ENCODE measurements around the gene RIMS4. TPM values are rescaled to one million over a fixed set of nuclear protein-coding genes. Genes with fewer than 3 reads are reported as not detected.

RIMS4 gene
- total and polyA plus RNA-seq, 7 experiments from 2014 or later, result not detected

GRCh38 chr20:44807684-44808056, 2.7 kb downstream of the RIMS4 start:
- Mint-ChIP-seq H3K27ac (no peak overlapping the region), H3K4me3 (no peak overlapping the region), H3K27me3 (peaks cover 59 to 77% (median 67%) of the 10 kb centered on the region in 5 donors), H3K36me3 (peaks cover 0 to 7% (median 0%) of the 10 kb centered on the region in 5 donors), H3K4me1 (peaks cover 4 to 17% (median 12%) of the 10 kb centered on the region in 7 donors), H3K9me3 (peaks cover 0 to 6% (median 0%) of the 10 kb centered on the region in 11 donors)
- intact Hi-C loops (cut with micrococcal nuclease), result no loop called here
- Histone ChIP-seq H3K4me1 (ENCODE audit: control insufficient read depth in 2 of 2, insufficient read depth in 2 of 2, low read length in 2 of 2) (no peaks in the 10 kb centered on the region), H3K36me3 (ENCODE audit: control insufficient read depth in 2 of 3, insufficient read depth in 3 of 3, low read length in 3 of 3) (no peaks in the 10 kb centered on the region), H3K4me3 (ENCODE audit: low read length) (no peak overlapping the region), H3K27ac (ENCODE audit: low read depth, low read length) (no peak overlapping the region), H3K9me3 (ENCODE audit: control insufficient read depth in 2 of 3, low read length in 3 of 3) (no peaks in the 10 kb centered on the region), H3K27me3 (ENCODE audit: control insufficient read depth in 2 of 2, insufficient read depth in 2 of 2, low read length in 2 of 2) (no peaks in the 10 kb centered on the region)
- no peak for DNase-seq
- POLR2A ChIA-PET, result no interaction called here
- CTCF ChIA-PET, result no interaction called here
- ATAC-seq, result no peak

- intact Hi-C loops (cut with micrococcal nuclease), result no loop called here
- peaks cover 54 to 73% (median 62%) of the 10 kb centered on the region in 5 donors for H3K27me3 Mint-ChIP-seq
- ChIA-PET POLR2A (no interaction called here), CTCF (no interaction called here)
- no peaks in the 10 kb centered on the region for H3K27me3 ChIP-seq (ENCODE audit: control insufficient read depth in 2 of 2, insufficient read depth in 2 of 2, low read length in 2 of 2)
- no peaks in the 10 kb centered on the region for H3K36me3 ChIP-seq (ENCODE audit: control insufficient read depth in 2 of 3, insufficient read depth in 3 of 3, low read length in 3 of 3)
- H3K4me3 ChIP-seq (ENCODE audit: low read length), result no peak overlapping the region
- H3K9me3 Mint-ChIP-seq, result peaks cover 0 to 6% (median 0%) of the 10 kb centered on the region in 11 donors
- H3K27ac Mint-ChIP-seq, result no peak overlapping the region
- peaks cover 0 to 7% (median 0%) of the 10 kb centered on the region in 5 donors for H3K36me3 Mint-ChIP-seq
- no peak overlapping the region for H3K4me3 Mint-ChIP-seq
- ATAC-seq, result no peak
- DNase-seq, result no peak
- H3K27ac ChIP-seq (ENCODE audit: low read depth, low read length), result no peak overlapping the region
- no peaks in the 10 kb centered on the region for H3K4me1 ChIP-seq (ENCODE audit: control insufficient read depth in 2 of 2, insufficient read depth in 2 of 2, low read length in 2 of 2)
- H3K9me3 ChIP-seq (ENCODE audit: control insufficient read depth in 2 of 3, low read length in 3 of 3), result no peaks in the 10 kb centered on the region
- H3K4me1 Mint-ChIP-seq, result peaks cover 4 to 17% (median 12%) of the 10 kb centered on the region in 7 donors
Observed at GRCh38 chr20:44807051-44807683, 3.2 kb downstream of the RIMS4 start.

GRCh38 chr20:44805979-44806620, 4.2 kb downstream of the RIMS4 start:
- no peak for ATAC-seq
- Mint-ChIP-seq H3K9me3 (peaks cover 0 to 3% (median 0%) of the 10 kb centered on the region in 11 donors), H3K4me1 (peaks cover 4 to 13% (median 8%) of the 10 kb centered on the region in 7 donors), H3K36me3 (peaks cover 0 to 3% (median 0%) of the 10 kb centered on the region in 5 donors), H3K27me3 (peaks cover 45 to 63% (median 55%) of the 10 kb centered on the region in 5 donors), H3K27ac (no peak overlapping the region), H3K4me3 (no peak overlapping the region)
- intact Hi-C loops (cut with micrococcal nuclease), result no loop called here
- POLR2A ChIA-PET, result no interaction called here
- H3K27ac ChIP-seq (ENCODE audit: low read depth, low read length), result no peak overlapping the region
- H3K4me3 ChIP-seq (ENCODE audit: low read length), result no peak overlapping the region
- no peaks in the 10 kb centered on the region for H3K9me3 ChIP-seq (ENCODE audit: control insufficient read depth in 2 of 3, low read length in 3 of 3)
- CTCF ChIA-PET, result no interaction called here
- no peaks in the 10 kb centered on the region for H3K4me1 ChIP-seq (ENCODE audit: control insufficient read depth in 2 of 2, insufficient read depth in 2 of 2, low read length in 2 of 2)
- DNase-seq, result no peak
- no peaks in the 10 kb centered on the region for H3K36me3 ChIP-seq (ENCODE audit: control insufficient read depth in 2 of 3, insufficient read depth in 3 of 3, low read length in 3 of 3)
- H3K27me3 ChIP-seq (ENCODE audit: control insufficient read depth in 2 of 2, insufficient read depth in 2 of 2, low read length in 2 of 2), result no peaks in the 10 kb centered on the region

- Histone ChIP-seq H3K4me1 (ENCODE audit: control insufficient read depth in 2 of 2, insufficient read depth in 2 of 2, low read length in 2 of 2) (no peaks in the 10 kb centered on the region), H3K27ac (ENCODE audit: low read depth, low read length) (no peak overlapping the region), H3K9me3 (ENCODE audit: control insufficient read depth in 2 of 3, low read length in 3 of 3) (no peaks in the 10 kb centered on the region), H3K27me3 (ENCODE audit: control insufficient read depth in 2 of 2, insufficient read depth in 2 of 2, low read length in 2 of 2) (no peaks in the 10 kb centered on the region), H3K36me3 (ENCODE audit: control insufficient read depth in 2 of 3, insufficient read depth in 3 of 3, low read length in 3 of 3) (no peaks in the 10 kb centered on the region), H3K4me3 (ENCODE audit: low read length) (no peak overlapping the region)
- Mint-ChIP-seq H3K4me1 (peaks cover 0 to 9% (median 4%) of the 10 kb centered on the region in 7 donors), H3K27ac (no peak overlapping the region), H3K27me3 (peaks cover 40 to 58% (median 51%) of the 10 kb centered on the region in 5 donors), H3K36me3 (no peaks in the 10 kb centered on the region), H3K9me3 (no peaks in the 10 kb centered on the region), H3K4me3 (no peak overlapping the region)
- ChIA-PET CTCF (no interaction called here), POLR2A (no interaction called here)
- ATAC-seq (no peak), DNase-seq (no peak)
- intact Hi-C loops (cut with micrococcal nuclease), result no loop called here
Observed at GRCh38 chr20:44805335-44805978, 4.9 kb downstream of the RIMS4 start.

GRCh38 chr20:44803383-44803941, 6.9 kb downstream of the RIMS4 start:
- no peaks in the 10 kb centered on the region for H3K4me1 Mint-ChIP-seq
- no peak overlapping the region for H3K27ac ChIP-seq (ENCODE audit: low read depth, low read length)
- intact Hi-C loops (cut with micrococcal nuclease), result no loop called here
- no peak overlapping the region for H3K4me3 ChIP-seq (ENCODE audit: low read length)
- peaks cover 27 to 47% (median 38%) of the 10 kb centered on the region in 5 donors for H3K27me3 Mint-ChIP-seq
- H3K27ac Mint-ChIP-seq, result no peak overlapping the region
- ChIA-PET CTCF (no interaction called here), POLR2A (no interaction called here)
- H3K4me1 ChIP-seq (ENCODE audit: control insufficient read depth in 2 of 2, insufficient read depth in 2 of 2, low read length in 2 of 2), result no peaks in the 10 kb centered on the region
- H3K9me3 Mint-ChIP-seq, result no peaks in the 10 kb centered on the region
- H3K9me3 ChIP-seq (ENCODE audit: control insufficient read depth in 2 of 3, low read length in 3 of 3), result no peaks in the 10 kb centered on the region
- no peaks in the 10 kb centered on the region for H3K27me3 ChIP-seq (ENCODE audit: control insufficient read depth in 2 of 2, insufficient read depth in 2 of 2, low read length in 2 of 2)
- DNase-seq, result no peak
- ATAC-seq, result no peak
- H3K36me3 ChIP-seq (ENCODE audit: control insufficient read depth in 2 of 3, insufficient read depth in 3 of 3, low read length in 3 of 3), result no peaks in the 10 kb centered on the region
- H3K36me3 Mint-ChIP-seq, result no peaks in the 10 kb centered on the region
- H3K4me3 Mint-ChIP-seq, result no peak overlapping the region

- Mint-ChIP-seq H3K27me3 (peaks cover 19 to 39% (median 31%) of the 10 kb centered on the region in 5 donors), H3K4me1 (no peaks in the 10 kb centered on the region), H3K4me3 (no peak overlapping the region), H3K27ac (no peak overlapping the region), H3K9me3 (no peaks in the 10 kb centered on the region), H3K36me3 (no peaks in the 10 kb centered on the region)
- no peaks in the 10 kb centered on the region for H3K4me1 ChIP-seq (ENCODE audit: control insufficient read depth in 2 of 2, insufficient read depth in 2 of 2, low read length in 2 of 2)
- intact Hi-C loops (cut with micrococcal nuclease), result no loop called here
- ChIA-PET POLR2A (no interaction called here), CTCF (no interaction called here)
- no peak overlapping the region for H3K27ac ChIP-seq (ENCODE audit: low read depth, low read length)
- H3K27me3 ChIP-seq (ENCODE audit: control insufficient read depth in 2 of 2, insufficient read depth in 2 of 2, low read length in 2 of 2), result no peaks in the 10 kb centered on the region
- DNase-seq, result no peak
- ATAC-seq, result no peak
- H3K36me3 ChIP-seq (ENCODE audit: control insufficient read depth in 2 of 3, insufficient read depth in 3 of 3, low read length in 3 of 3), result no peaks in the 10 kb centered on the region
- no peak overlapping the region for H3K4me3 ChIP-seq (ENCODE audit: low read length)
- H3K9me3 ChIP-seq (ENCODE audit: control insufficient read depth in 2 of 3, low read length in 3 of 3), result no peaks in the 10 kb centered on the region
Observed at GRCh38 chr20:44802702-44803101, 7.6 kb downstream of the RIMS4 start.
